Adipose tissue (tissue), 3 donors: ENCODE data around the gene RPH3AL. TPM values are rescaled to one million over a fixed set of nuclear protein-coding genes. Genes with fewer than 3 reads are reported as not detected.
"Not testable (repeated sequence)": the region's sequence is repeated elsewhere in the genome, so short reads cannot be mapped to it uniquely, and the experiment has no call there.

ENCODE experiments used
- H3K27ac ChIP-seq: one replicate; pipeline ENCODE4 v1.5.1; 2013; ENCODE audit warnings: low read depth, low read length
- WGBS, 3 donors: extraction: QIAGEN DNeasy Blood & Tissue Kit; methylation state at CpG; one replicate each; pipeline ENCODE4 v1.1.7; 2013; 5-methylcytosine and 5-hydroxymethylcytosine counted together
- polyA plus RNA-seq, 3 donors: library from polyadenylated mRNA; stranded (reverse); fragments of 200-250 nt; gene quantifications; one replicate each; pipeline ENCODE4 v1.2.3, GENCODE V29; 2013
- donor health status: healthy with polysubstance abuse.
- donor health status: Bipolar disorder and iron deficiency.
- donor health status: healthy.

The RPH3AL gene
- polyA plus RNA-seq, 3 donors, result 19.7 to 30.1 (median 25.5) TPM

- no peak overlapping the region for H3K27ac ChIP-seq
- 76 to 91% (median 78%) methylated on average over 4 of the region's 4 CpGs for WGBS, 3 donors
Measured at GRCh38 chr17:238964-239259, 113.7 kb downstream of the RPH3AL start.

DNA sequence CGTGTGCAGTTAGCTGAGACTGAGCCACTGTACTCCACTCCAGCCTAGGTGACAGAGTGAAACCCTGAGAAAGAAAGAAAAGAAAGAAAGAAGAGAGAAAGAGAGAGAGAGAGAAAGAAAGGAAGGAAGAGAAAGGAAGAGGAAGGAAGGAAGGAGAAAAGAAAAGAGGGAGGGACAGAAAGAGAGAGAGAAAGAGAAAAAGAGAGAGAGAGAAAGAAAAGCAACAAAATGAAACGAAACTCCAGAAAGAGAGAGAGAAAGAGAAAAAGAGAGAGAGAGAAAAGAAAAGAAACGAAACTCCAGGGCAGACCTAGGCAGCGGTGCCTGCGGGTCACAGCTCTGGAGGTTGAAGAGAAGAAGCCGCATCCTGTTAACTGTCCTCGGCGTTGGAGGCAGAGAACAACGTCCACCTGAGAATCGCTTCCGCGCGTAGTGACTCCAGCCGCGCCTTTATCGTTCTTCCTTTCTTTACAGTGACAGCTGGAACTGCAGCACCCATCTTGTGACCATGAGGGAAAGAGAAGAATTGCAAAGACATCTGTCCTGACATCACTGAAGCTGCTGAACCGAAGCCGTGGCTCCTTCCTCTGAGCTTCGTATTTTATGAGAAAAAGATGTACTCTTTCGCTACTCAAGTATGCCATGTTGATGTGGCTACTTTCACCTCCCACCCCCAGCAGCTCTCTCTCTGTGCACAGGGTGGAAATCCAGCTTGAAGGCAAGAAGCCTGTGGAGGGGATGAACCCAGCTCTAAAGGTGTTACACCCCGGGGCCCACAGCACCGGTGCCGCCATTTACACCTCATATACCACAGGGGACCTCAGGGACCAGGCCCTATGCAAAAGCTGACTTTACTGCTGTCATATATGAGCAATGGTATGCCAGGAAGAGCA lies 114.3 kb downstream of the RPH3AL start:
- 89 to 92% (median 91%) methylated on average over 23 of the region's 23 CpGs for WGBS, 3 donors
- no peak overlapping the region for H3K27ac ChIP-seq

DNA sequence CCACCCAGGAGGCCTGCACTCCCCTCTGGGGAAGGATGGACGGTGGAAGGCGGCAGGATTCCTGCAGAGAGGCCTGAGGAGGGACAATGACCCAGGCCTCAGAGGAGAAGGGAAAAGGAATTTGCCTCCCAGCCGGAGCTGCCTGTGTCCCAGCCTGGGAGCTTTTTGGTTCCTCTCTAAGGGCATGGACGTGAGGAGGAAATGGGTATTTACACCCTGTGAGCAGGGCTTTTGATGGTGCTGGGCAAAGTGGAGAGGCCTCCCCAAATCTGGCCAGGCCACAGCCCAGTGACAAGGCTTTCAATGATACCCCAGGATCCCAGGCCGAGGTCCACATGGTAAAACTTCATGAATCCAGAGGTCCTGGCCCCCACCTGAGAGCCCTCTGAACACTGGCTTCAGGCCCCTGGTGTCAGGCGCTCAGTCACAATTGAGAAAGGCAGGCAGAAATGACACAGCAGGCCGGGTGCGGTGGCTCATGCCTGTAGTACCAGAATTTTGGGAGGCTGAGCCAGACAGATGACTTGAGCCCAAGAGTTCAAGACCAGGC lies 115.1 kb downstream of the RPH3AL start:
- no peak overlapping the region for H3K27ac ChIP-seq
- WGBS, 3 donors, result 79 to 84% (median 82%) methylated on average over 8 of the region's 8 CpGs

DNA sequence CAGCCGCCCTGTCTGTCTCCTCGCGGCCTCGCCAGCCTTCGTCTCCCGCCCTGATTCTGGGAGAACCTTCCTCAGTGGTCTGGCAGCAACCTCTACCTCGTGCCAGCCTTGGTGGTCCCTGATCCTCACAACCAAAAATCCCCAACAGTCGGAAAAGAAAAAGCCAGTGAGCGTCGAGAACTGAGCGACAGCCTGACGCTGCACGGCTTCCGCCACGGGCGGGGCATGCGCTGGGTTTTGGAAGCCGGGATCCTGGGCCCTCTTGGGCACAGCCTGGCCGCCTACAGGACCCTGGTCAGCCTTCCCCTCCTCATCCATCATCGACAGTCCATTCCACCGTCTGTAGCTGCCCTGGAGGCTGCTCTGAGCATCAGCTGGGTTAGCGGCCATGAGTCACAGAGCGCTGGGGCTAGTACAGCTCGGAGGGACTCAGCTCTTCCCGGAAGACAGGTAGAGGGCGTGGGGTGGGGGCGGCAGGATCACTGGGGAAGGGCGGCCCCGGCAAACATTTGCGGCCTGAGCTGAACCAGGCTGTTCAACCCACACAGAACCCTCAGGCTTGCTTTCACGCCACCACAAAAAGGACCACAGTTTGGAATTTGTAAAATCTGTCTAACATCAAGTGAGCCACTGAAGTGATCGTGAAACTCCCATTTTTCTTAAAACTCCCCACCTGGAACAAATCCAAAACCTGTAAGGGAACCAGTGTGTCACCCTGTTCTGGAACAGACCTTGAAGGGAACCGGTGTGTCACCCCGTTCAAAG lies 115.8 kb downstream of the RPH3AL start:
- 84 to 92% (median 88%) methylated on average over 33 to 34 of the region's 34 CpGs for WGBS, 3 donors
- H3K27ac ChIP-seq, result no peak overlapping the region

DNA sequence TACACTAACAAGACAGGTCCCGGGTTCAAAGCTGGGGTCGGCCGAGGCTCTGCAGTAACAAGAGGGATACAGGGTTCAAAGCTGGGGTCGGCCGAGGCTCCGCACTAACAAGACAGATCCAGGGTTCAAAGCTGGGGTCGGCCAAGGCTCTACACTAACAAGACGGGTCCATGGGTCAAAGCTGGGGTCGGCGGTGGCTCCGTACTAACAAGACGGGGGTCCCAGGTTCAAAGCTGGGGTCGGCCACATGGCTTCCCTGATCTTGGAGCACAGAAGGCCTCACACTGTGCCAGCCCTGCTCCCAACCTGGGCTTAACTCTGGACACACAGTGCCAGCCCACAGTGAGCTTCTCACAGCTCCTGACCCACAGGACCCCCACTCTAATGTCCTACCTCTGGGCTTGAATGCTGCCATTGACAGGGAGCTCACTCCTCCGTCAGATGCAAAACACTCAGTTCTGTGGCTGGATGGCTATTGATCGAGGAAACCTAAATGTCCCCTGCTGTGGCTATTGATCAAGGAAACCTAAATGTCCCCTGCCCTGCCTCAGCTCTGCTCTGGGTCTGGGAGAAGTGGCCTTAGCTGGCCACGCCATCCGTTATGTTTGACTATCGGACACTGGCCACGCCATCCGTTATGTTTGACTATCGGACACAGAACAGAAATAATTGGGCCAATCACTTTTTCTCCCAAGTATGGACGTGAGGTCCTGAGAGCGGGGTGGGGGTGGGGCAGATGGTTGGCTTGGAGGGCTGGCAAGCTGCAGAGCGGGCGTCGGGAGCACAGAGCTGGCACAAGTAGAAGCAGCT lies 116.6 kb downstream of the RPH3AL start:
- no peak overlapping the region for H3K27ac ChIP-seq
- 94 to 96% (median 95%) methylated on average over 25 to 26 of the region's 26 CpGs for WGBS, 3 donors

DNA sequence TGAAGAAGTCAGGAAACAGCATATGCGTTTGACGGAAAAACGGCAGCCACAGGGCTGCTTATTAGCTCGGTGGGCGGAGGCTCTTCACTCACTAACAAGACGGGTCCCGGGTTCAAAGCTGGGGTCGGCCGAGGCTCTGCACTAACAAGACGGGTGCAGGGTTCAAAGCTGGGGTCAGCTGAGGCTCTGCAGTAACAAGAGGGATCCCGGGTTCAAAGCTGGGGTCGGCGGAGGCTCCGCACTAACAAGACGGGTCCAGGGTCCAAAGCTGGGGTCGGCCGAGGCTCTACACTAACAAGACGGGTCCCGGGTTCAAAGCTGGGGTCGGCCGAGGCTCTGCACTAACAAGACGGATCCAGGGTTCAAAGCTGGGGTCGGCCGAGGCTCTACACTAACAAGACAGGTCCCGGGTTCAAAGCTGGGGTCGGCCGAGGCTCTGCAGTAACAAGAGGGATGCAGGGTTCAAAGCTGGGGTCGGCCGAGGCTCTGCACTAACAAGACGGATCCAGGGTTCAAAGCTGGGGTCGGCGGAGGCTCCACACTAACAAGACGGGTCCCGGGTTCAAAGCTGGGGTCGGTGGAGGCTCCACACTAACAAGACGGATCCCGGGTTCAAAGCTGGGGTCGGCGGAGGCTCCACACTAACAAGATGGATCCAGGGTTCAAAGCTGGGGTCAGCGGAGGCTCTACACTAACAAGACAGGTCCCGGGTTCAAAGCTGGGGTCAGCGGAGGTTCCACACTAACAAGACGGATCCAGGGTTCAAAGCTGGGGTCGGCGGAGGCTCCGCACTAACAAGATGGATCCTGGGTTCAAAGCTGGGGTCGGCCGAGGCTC lies 117.4 kb downstream of the RPH3AL start:
- 84 to 85% (median 85%) methylated on average over 43 to 48 of the region's 48 CpGs for whole genome bisulfite sequencing, 3 donors
- not testable (repeated sequence) for H3K27ac ChIP-seq

GRCh38 chr17:234163-234993 lies 118.2 kb downstream of the RPH3AL start:
- H3K27ac ChIP-seq, result peak overlapping the region; percentile 7
- WGBS, 3 donors, result 46 to 72% (median 51%) methylated on average over 20 to 21 of the region's 23 CpGs

DNA sequence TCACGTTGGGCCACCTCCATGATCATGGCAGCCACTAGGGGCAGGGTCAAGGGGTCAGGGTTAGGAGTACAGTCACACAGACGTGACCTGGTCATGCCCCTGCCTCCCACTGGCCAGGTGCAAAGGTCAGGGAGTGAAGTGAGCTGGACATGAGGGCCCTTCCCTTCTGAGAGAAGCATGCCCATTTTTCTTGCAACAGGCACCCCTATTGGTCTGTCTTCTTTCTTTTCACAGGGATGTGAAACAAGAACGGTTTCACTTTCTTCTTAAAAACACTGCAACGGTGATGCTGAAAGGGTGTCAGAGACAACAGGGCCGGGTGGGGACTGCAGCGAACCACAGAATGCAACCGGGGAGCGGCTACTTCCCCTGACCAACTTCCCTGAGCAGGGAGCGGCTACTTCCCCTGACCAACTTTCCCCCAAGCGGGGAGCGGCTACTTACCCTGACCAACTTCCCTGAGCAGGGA lies 119.1 kb downstream of the RPH3AL start:
- WGBS, 3 donors, result 42 to 76% (median 44%) methylated on average over 8 to 11 of the region's 11 CpGs
- H3K27ac ChIP-seq, result no peak overlapping the region

- WGBS, 3 donors, result 75 to 78% (median 78%) methylated on average over 24 of the region's 24 CpGs
- H3K27ac ChIP-seq, result no peak overlapping the region
Measured at GRCh38 chr17:231966-232807, 120.4 kb downstream of the RPH3AL start.

- H3K27ac ChIP-seq, result no peak overlapping the region
- WGBS, 3 donors, result 77 to 86% (median 84%) methylated on average over 16 of the region's 16 CpGs
Measured at GRCh38 chr17:231191-231965, 121.2 kb downstream of the RPH3AL start.

DNA sequence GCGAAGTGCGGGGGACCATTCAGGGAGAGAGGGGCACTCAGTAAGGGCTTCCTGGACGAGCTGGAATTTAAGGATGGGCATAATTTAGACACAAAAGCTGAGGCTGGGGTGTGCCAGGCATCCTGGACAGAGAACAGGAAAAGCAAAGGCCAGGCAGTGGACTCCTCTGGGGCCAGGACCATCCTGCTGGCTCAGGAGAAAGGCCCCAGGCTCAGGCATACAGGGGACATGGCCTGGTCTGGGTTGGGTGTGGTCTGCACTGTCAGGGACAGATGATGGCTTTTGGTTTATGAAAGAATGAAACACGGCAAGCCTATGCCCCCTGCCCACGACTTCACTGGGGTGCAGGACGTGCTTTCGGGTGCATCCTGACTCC lies 122.2 kb downstream of the RPH3AL start:
- WGBS, 3 donors, result 92 to 95% (median 92%) methylated on average over 7 of the region's 7 CpGs
- H3K27ac ChIP-seq, result no peak overlapping the region

- WGBS, 3 donors, result 89 to 92% (median 90%) methylated on average over 15 of the region's 15 CpGs
- H3K27ac ChIP-seq, result no peak overlapping the region
Measured at GRCh38 chr17:229709-230394, 122.8 kb downstream of the RPH3AL start.

- no peak overlapping the region for H3K27ac ChIP-seq
- WGBS, 3 donors, result 63 to 85% (median 69%) methylated on average over 8 of the region's 8 CpGs
Measured at GRCh38 chr17:228951-229708, 123.5 kb downstream of the RPH3AL start.

DNA sequence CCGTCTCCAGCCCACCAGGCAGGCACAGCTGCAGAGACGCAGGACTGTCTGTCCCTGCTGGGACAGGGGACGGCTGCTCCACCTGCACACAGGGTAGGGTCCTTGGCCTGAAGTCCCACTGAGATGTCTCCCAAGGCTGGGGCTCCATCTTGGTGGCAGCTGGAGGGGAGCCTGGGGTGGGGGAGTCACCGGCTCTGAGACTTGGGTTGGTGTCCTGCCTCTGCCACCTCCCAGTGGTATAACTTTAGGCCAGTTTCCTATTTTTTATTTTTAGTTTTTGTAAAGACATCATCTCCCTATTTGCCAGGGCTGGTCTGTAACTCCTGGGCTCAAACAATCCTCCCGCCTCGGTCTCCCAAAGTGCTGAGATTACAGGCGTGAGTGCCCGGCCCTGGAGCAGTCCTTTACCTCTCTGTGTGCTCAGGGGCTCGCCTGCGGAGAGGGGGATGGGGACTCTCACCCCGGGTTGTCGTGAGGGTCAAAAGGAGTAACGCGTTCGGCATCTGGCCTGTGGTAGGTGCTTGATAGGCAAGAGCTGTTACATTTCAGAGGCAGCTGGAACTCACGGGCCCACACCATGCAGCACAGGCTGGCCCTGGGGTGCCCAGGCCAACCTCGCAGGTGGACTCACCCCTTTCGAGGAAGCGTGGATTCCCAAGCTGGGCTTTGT lies 124.5 kb downstream of the RPH3AL start:
- 86 to 88% (median 87%) methylated on average over 19 of the region's 19 CpGs for WGBS, 3 donors

More for the DNA sequence above, 124.5 kb downstream of the RPH3AL start:
- no peak overlapping the region for H3K27ac ChIP-seq
